Brain pericyte (primary cell): ENCODE measurements around the gene DHDH.
"Not testable (repeated sequence)": the region's sequence is repeated elsewhere in the genome, so short reads cannot be mapped to it uniquely, and the experiment has no call there.

Experiments
- DNase-seq: peaks from one replicate; pipeline ENCODE4 v3.0.0-alpha.2; 2012; ENCODE audit warnings: low read depth, low spot score

Gene DHDH

GRCh38 chr19:48915757-48916156 lies 17.7 kb upstream of the DHDH start:
- DNase-seq: no peak

- DNase-seq: no peak
Measured at GRCh38 chr19:48918071-48918470, 15.4 kb upstream of the DHDH start.

GRCh38 chr19:48918801-48919247 lies 14.7 kb upstream of the DHDH start:
- no peak for DNase-seq

GRCh38 chr19:48919271-48919670 lies 14.2 kb upstream of the DHDH start:
- DNase-seq: not testable (repeated sequence)

- DNase-seq: no peak
Measured at GRCh38 chr19:48920949-48921348, 12.6 kb upstream of the DHDH start.

GRCh38 chr19:48921721-48922500 lies 11.6 kb upstream of the DHDH start:
- DNase-seq: no peak

GRCh38 chr19:48922548-48923490 lies 10.7 kb upstream of the DHDH start:
- DNase-seq: no peak

- DNase-seq: no peak
Measured at GRCh38 chr19:48925240-48925843, 8.2 kb upstream of the DHDH start.

- DNase-seq: not testable (repeated sequence)
Measured at GRCh38 chr19:48925890-48926289, 7.6 kb upstream of the DHDH start.

GRCh38 chr19:48926909-48927308 lies 6.6 kb upstream of the DHDH start:
- no peak for DNase-seq

- DNase-seq: not testable (repeated sequence)
Measured at GRCh38 chr19:48927692-48928091, 5.8 kb upstream of the DHDH start.

GRCh38 chr19:48928164-48929025 lies 5.1 kb upstream of the DHDH start:
- no peak for DNase-seq

- no peak for DNase-seq
Measured at GRCh38 chr19:48934837-48935236, 1.3 kb downstream of the DHDH start.

GRCh38 chr19:48935864-48936263 lies 2.4 kb downstream of the DHDH start:
- DNase-seq: no peak

GRCh38 chr19:48938256-48938655 lies 4.8 kb downstream of the DHDH start:
- DNase-seq: no peak

GRCh38 chr19:48940902-48941301 lies 7.4 kb downstream of the DHDH start:
- no peak for DNase-seq

- DNase-seq: no peak
Measured at GRCh38 chr19:48943081-48943480, 9.6 kb downstream of the DHDH start.

GRCh38 chr19:48945415-48945814 lies 11.9 kb downstream of the DHDH start:
- DNase-seq: no peak

GRCh38 chr19:48945817-48946216 lies 12.3 kb downstream of the DHDH start:
- DNase-seq: no peak

GRCh38 chr19:48946463-48947257 lies 13.2 kb downstream of the DHDH start:
- DNase-seq: no peak

- no peak for DNase-seq
Measured at GRCh38 chr19:48947258-48947542, 13.7 kb downstream of the DHDH start.
